Hepatocyte (in vitro differentiated cells): ENCODE data around the gene PEAK1. TPM values are rescaled to one million over a fixed set of nuclear protein-coding genes. Genes with fewer than 3 reads are reported as not detected.

ENCODE experiments used
- DNase-seq: peaks from one replicate; pipeline ENCODE4 v3.0.0-alpha.2; 2016; ENCODE audit warnings: low spot score
- H2AFZ ChIP-seq: fragments of 200-600 bp; sonication (generic); 2 replicates; pipeline ENCODE4 v1.6.0; 2016; ENCODE audit warnings: antibody characterized with exemption, mild to moderate bottlenecking
- H3K27ac ChIP-seq: fragments of 200-600 bp; sonication (generic); 2 replicates; pipeline ENCODE4 v1.5.1; 2016; ENCODE audit warnings: mild to moderate bottlenecking
- H3K27me3 ChIP-seq: fragments of 200-600 bp; sonication (generic); 2 replicates; pipeline ENCODE4 v1.6.1; 2016
- H3K36me3 ChIP-seq: fragments of 200-600 bp; sonication (generic); replicated peaks from 2 replicates; pipeline ENCODE4 v1.5.1; 2016; ENCODE audit warnings: low read depth; ENCODE audit not compliant: insufficient read depth
- H3K4me1 ChIP-seq: fragments of 200-600 bp; sonication (generic); 2 replicates; pipeline ENCODE4 v1.5.1; 2016; ENCODE audit warnings: mild to moderate bottlenecking, moderate library complexity; ENCODE audit not compliant: insufficient read depth
- H3K4me2 ChIP-seq: fragments of 200-600 bp; sonication (generic); 2 replicates; pipeline ENCODE4 v1.6.0; 2016
- H3K4me3 ChIP-seq: fragments of 200-600 bp; sonication (generic); 2 replicates; pipeline ENCODE4 v1.5.1; 2016; ENCODE audit warnings: mild to moderate bottlenecking
- H3K79me2 ChIP-seq: fragments of 200-600 bp; sonication (generic); 2 replicates; pipeline ENCODE4 v1.6.0; 2017; ENCODE audit warnings: mild to moderate bottlenecking
- H3K9me2 ChIP-seq: fragments of 200-600 bp; sonication (generic); replicated peaks from 2 replicates; pipeline ENCODE4 v1.6.0; 2017; ENCODE audit warnings: mild to moderate bottlenecking; ENCODE audit not compliant: insufficient read depth
- H3K9me3 ChIP-seq: fragments of 200-600 bp; sonication (generic); 2 replicates; pipeline ENCODE4 v1.5.1; 2016; ENCODE audit warnings: low read depth, mild to moderate bottlenecking
- H4K20me1 ChIP-seq: fragments of 200-600 bp; sonication (generic); 2 replicates; pipeline ENCODE4 v1.6.0; 2016; ENCODE audit warnings: mild to moderate bottlenecking; ENCODE audit not compliant: insufficient read depth, poor library complexity, severe bottlenecking
- EZH2 ChIP-seq: fragments of 200-600 bp; sonication (generic); IDR thresholded peaks from 2 replicates; pipeline ENCODE4 v1.6.1; 2016; ENCODE audit warnings: antibody characterized with exemption, mild to moderate bottlenecking, borderline replicate concordance
- EZH2phosphoT487 ChIP-seq: fragments of 200-600 bp; sonication (generic); IDR thresholded peaks from one replicate; pipeline ENCODE4 v1.6.1; 2018; ENCODE audit warnings: antibody characterized with exemption, mild to moderate bottlenecking, low read depth, moderate library complexity; ENCODE audit not compliant: unreplicated experiment, severe bottlenecking
- WGBS: methylation state at CpG from one replicate; pipeline ENCODE4 v1.1.6; 2016; ENCODE audit warnings: low lambda C conversion rate; ENCODE audit errors: missing lambda C conversion rate; 5-methylcytosine and 5-hydroxymethylcytosine counted together
- polyA plus RNA-seq: library from polyadenylated mRNA; unstranded; fragments of >200 nt; fragmentation: Nextera tagmentation; extraction: Ambion mirVana; gene quantifications from 2 replicates; pipeline ENCODE4 v1.2.1, GENCODE V29; 2016
- total RNA-seq: library from RNA; depleted of rRNA; stranded (reverse); fragments of >200 nt; gene quantifications from 2 replicates; pipeline ENCODE4 v1.2.3, GENCODE V29; 2014
- TF ChIP-seq, protein P1 (sequence below): fragments of 200-600 bp; sonication (generic); IDR thresholded peaks from 2 replicates; pipeline ENCODE4 v1.5.1; 2016; ENCODE audit warnings: antibody characterized with exemption, mild to moderate bottlenecking; ENCODE audit not compliant: poor library complexity

The PEAK1 gene
- total and polyA plus RNA-seq, 2 experiments from 2014 or later: 8.1 to 27.1 TPM

DNA sequence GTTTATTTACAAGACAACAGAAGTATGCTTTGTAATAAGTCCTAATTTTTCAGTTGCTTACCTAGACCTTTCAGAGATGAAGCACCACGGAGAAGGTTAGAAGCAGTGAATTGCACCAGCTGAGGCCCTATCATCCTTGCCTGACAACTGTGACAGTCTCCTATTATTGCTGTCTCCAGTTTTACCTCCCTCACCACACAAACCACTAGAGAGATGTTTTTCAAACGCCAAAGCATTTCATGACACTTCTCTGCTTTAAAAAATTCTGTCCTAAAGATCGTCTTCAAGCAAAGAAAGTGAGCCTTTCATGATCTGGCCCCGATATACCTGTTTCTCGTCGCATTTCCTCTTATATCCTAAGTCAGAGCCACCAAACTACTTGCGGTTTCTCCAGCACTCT, 276.7 kb downstream of the PEAK1 start:
- Histone ChIP-seq H3K27me3 (no peaks in the 10 kb centered on the region), H3K79me2 (no peaks in the 10 kb centered on the region), H2AFZ (no peak overlapping the region), H3K9me2 (no peaks in the 10 kb centered on the region), H3K9me3 (peaks cover 18% of the 10 kb centered on the region), H4K20me1 (no peaks in the 10 kb centered on the region), H3K27ac (peak overlapping the region; percentile 89), H3K36me3 (no peaks in the 10 kb centered on the region), H3K4me3 (no peak overlapping the region), H3K4me2 (no peak overlapping the region), H3K4me1 (peaks cover 25% of the 10 kb centered on the region)
- TF ChIP-seq EZH2phosphoT487 (no peak), EZH2 (no peak)
- TF ChIP-seq, protein P1, sequence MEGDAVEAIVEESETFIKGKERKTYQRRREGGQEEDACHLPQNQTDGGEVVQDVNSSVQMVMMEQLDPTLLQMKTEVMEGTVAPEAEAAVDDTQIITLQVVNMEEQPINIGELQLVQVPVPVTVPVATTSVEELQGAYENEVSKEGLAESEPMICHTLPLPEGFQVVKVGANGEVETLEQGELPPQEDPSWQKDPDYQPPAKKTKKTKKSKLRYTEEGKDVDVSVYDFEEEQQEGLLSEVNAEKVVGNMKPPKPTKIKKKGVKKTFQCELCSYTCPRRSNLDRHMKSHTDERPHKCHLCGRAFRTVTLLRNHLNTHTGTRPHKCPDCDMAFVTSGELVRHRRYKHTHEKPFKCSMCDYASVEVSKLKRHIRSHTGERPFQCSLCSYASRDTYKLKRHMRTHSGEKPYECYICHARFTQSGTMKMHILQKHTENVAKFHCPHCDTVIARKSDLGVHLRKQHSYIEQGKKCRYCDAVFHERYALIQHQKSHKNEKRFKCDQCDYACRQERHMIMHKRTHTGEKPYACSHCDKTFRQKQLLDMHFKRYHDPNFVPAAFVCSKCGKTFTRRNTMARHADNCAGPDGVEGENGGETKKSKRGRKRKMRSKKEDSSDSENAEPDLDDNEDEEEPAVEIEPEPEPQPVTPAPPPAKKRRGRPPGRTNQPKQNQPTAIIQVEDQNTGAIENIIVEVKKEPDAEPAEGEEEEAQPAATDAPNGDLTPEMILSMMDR: no peak
- DNase-seq: no peak
- WGBS: 97% methylated on average over 7 of the region's 7 CpGs

GRCh38 chr15:77140220-77140619, 279.7 kb downstream of the PEAK1 start:
- Histone ChIP-seq H3K4me2 (no peak overlapping the region), H3K4me3 (no peak overlapping the region), H3K36me3 (no peaks in the 10 kb centered on the region), H3K4me1 (peaks cover 17% of the 10 kb centered on the region), H2AFZ (no peak overlapping the region), H3K27me3 (no peaks in the 10 kb centered on the region), H3K79me2 (no peaks in the 10 kb centered on the region), H3K9me2 (no peaks in the 10 kb centered on the region), H3K27ac (no peak overlapping the region), H4K20me1 (no peaks in the 10 kb centered on the region), H3K9me3 (peaks cover 18% of the 10 kb centered on the region)
- no peak for DNase-seq
- TF ChIP-seq EZH2phosphoT487 (no peak), EZH2 (no peak)
- TF ChIP-seq, protein P1: no peak
- 97% methylated on average over 1 of the region's 1 CpG for WGBS

- Histone ChIP-seq H2AFZ (no peak overlapping the region), H3K27ac (no peak overlapping the region), H4K20me1 (no peaks in the 10 kb centered on the region), H3K36me3 (no peaks in the 10 kb centered on the region), H3K27me3 (no peaks in the 10 kb centered on the region), H3K4me1 (peaks cover 10% of the 10 kb centered on the region), H3K79me2 (no peaks in the 10 kb centered on the region), H3K9me3 (peaks cover 18% of the 10 kb centered on the region), H3K4me2 (no peak overlapping the region), H3K9me2 (no peaks in the 10 kb centered on the region), H3K4me3 (no peak overlapping the region)
- WGBS: 72% methylated on average over 2 of the region's 2 CpGs
- no peak for DNase-seq
- TF ChIP-seq, protein P1: no peak
These were observed 280.6 kb downstream of the PEAK1 start for GRCh38 chr15:77139312-77139711.

GRCh38 chr15:77138167-77138522, 281.8 kb downstream of the PEAK1 start:
- H3K27me3 ChIP-seq: no peaks in the 10 kb centered on the region
- no peak overlapping the region for H2AFZ ChIP-seq
- no peaks in the 10 kb centered on the region for H3K9me2 ChIP-seq
- no peaks in the 10 kb centered on the region for H3K79me2 ChIP-seq
- H3K4me2 ChIP-seq: no peak overlapping the region
- H3K4me1 ChIP-seq: no peaks in the 10 kb centered on the region
- 91% methylated on average over 2 of the region's 2 CpGs for WGBS
- no peaks in the 10 kb centered on the region for H4K20me1 ChIP-seq
- TF ChIP-seq EZH2phosphoT487 (no peak), EZH2 (no peak)
- TF ChIP-seq, protein P1: no peak
- H3K4me3 ChIP-seq: no peak overlapping the region
- H3K36me3 ChIP-seq: no peaks in the 10 kb centered on the region
- H3K27ac ChIP-seq: peak overlapping the region; percentile 67
- H3K9me3 ChIP-seq: peaks cover 18% of the 10 kb centered on the region
- DNase-seq: no peak
